Smooth muscle cell (in vitro differentiated cells): ENCODE results near the gene FDX1. TPM values are rescaled to one million over a fixed set of nuclear protein-coding genes. Genes with fewer than 3 reads are reported as not detected.

Experiments
- DNase-seq: peaks from one replicate; lab custom pipeline; 2025; ENCODE audit not compliant: unreplicated experiment; lab: John Stamatoyannopoulos, UW
- H2AFZ ChIP-seq: fragments of 200-600 bp; sonication (generic); 2 replicates; pipeline ENCODE4 v1.6.0; 2016; ENCODE audit warnings: antibody characterized with exemption, low read depth, mild to moderate bottlenecking
- H3F3A ChIP-seq: fragments of 200-600 bp; sonication (generic); 2 replicates; pipeline ENCODE4 v1.6.0; 2017; ENCODE audit warnings: antibody characterized with exemption, low read depth
- H3K27ac ChIP-seq: fragments of 200-600 bp; sonication (generic); 2 replicates; pipeline ENCODE4 v1.5.1; 2016; ENCODE audit warnings: low read depth, mild to moderate bottlenecking
- H3K27me3 ChIP-seq: fragments of 200-600 bp; sonication (generic); 2 replicates; pipeline ENCODE4 v1.6.1; 2016; ENCODE audit warnings: low read depth, mild to moderate bottlenecking
- H3K36me3 ChIP-seq: fragments of 200-600 bp; sonication (generic); 2 replicates; pipeline ENCODE4 v1.5.1; 2016; ENCODE audit warnings: low read depth
- H3K4me1 ChIP-seq: fragments of 200-600 bp; sonication (generic); 2 replicates; pipeline ENCODE4 v1.5.1; 2016; ENCODE audit warnings: low read depth
- H3K4me2 ChIP-seq: fragments of 200-600 bp; sonication (generic); 2 replicates; pipeline ENCODE4 v1.6.0; 2016; ENCODE audit warnings: mild to moderate bottlenecking
- H3K4me3 ChIP-seq: fragments of 200-600 bp; sonication (generic); 2 replicates; pipeline ENCODE4 v1.5.1; 2016; ENCODE audit warnings: mild to moderate bottlenecking
- H3K79me2 ChIP-seq: fragments of 200-600 bp; sonication (generic); 2 replicates; pipeline ENCODE4 v1.6.0; 2016; ENCODE audit warnings: low read depth, mild to moderate bottlenecking
- H3K9ac ChIP-seq: fragments of 200-600 bp; sonication (generic); 2 replicates; pipeline ENCODE4 v1.6.0; 2016; ENCODE audit warnings: low read depth
- H3K9me3 ChIP-seq: fragments of 200-600 bp; sonication (generic); replicated peaks from 2 replicates; pipeline ENCODE4 v1.5.1; 2016; ENCODE audit warnings: low read depth
- H4K20me1 ChIP-seq: fragments of 200-600 bp; sonication (generic); 2 replicates; pipeline ENCODE4 v1.6.0; 2016; ENCODE audit warnings: low read depth
- CTCF ChIP-seq: fragments of 200-600 bp; sonication (generic); IDR thresholded peaks from 2 replicates; pipeline ENCODE4 v1.5.1; 2017; ENCODE audit warnings: borderline replicate concordance, mild to moderate bottlenecking, antibody characterized with exemption; ENCODE audit not compliant: insufficient read depth, poor library complexity, severe bottlenecking
- WGBS: methylation state at CpG from one replicate; pipeline ENCODE4 v1.1.7; 2016; ENCODE audit warnings: low lambda C conversion rate; 5-methylcytosine and 5-hydroxymethylcytosine counted together
- polyA plus RNA-seq: library from polyadenylated mRNA; unstranded; fragments of >200 nt; fragmentation: Nextera tagmentation; extraction: Ambion mirVana; gene quantifications from 2 replicates; pipeline ENCODE4 v1.2.1, GENCODE V29; 2016
- total RNA-seq: library from RNA; depleted of rRNA; stranded (reverse); fragments of >200 nt; gene quantifications from 2 replicates; pipeline ENCODE4 v1.2.3, GENCODE V29; 2014

The FDX1 gene
- total and polyA plus RNA-seq, 2 experiments from 2014 or later, result 6.7 to 8.5 TPM

- Histone ChIP-seq H3K4me3 (no peak overlapping the region), H3K79me2 (no peaks in the 10 kb centered on the region), H3K4me2 (no peak overlapping the region), H4K20me1 (no peaks in the 10 kb centered on the region), H3K27ac (no peak overlapping the region), H3F3A (no peaks in the 10 kb centered on the region), H2AFZ (no peak overlapping the region), H3K9me3 (no peaks in the 10 kb centered on the region), H3K36me3 (no peaks in the 10 kb centered on the region), H3K9ac (no peak overlapping the region), H3K4me1 (no peaks in the 10 kb centered on the region), H3K27me3 (no peaks in the 10 kb centered on the region)
- WGBS, result 82% methylated on average over 9 of the region's 9 CpGs
- DNase-seq, result no peak
- TF ChIP-seq CTCF, result no peak
Observed at GRCh38 chr11:110505528-110506284, 76.0 kb downstream of the FDX1 start.

- no peak for DNase-seq
- Histone ChIP-seq H3K9ac (no peak overlapping the region), H3K27ac (no peak overlapping the region), H4K20me1 (no peaks in the 10 kb centered on the region), H3F3A (no peaks in the 10 kb centered on the region), H3K36me3 (no peaks in the 10 kb centered on the region), H3K4me2 (no peak overlapping the region), H3K4me1 (no peaks in the 10 kb centered on the region), H3K4me3 (no peak overlapping the region), H3K79me2 (no peaks in the 10 kb centered on the region), H3K9me3 (no peaks in the 10 kb centered on the region), H2AFZ (no peak overlapping the region), H3K27me3 (no peaks in the 10 kb centered on the region)
- WGBS, result 97% methylated on average over 5 of the region's 5 CpGs
- no peak for TF ChIP-seq CTCF
Observed at GRCh38 chr11:110507328-110507727, 77.6 kb downstream of the FDX1 start.

- no peak overlapping the region for H3K4me2 ChIP-seq
- H4K20me1 ChIP-seq, result no peaks in the 10 kb centered on the region
- no peaks in the 10 kb centered on the region for H3F3A ChIP-seq
- H3K9ac ChIP-seq, result no peak overlapping the region
- 68% methylated on average over 1 of the region's 1 CpG for WGBS
- no peak overlapping the region for H2AFZ ChIP-seq
- DNase-seq, result no peak
- H3K27ac ChIP-seq, result no peak overlapping the region
- H3K9me3 ChIP-seq, result no peaks in the 10 kb centered on the region
- H3K27me3 ChIP-seq, result no peaks in the 10 kb centered on the region
- no peaks in the 10 kb centered on the region for H3K4me1 ChIP-seq
- H3K4me3 ChIP-seq, result no peak overlapping the region
- H3K36me3 ChIP-seq, result no peaks in the 10 kb centered on the region
- no peak for TF ChIP-seq CTCF
- no peaks in the 10 kb centered on the region for H3K79me2 ChIP-seq
Observed at GRCh38 chr11:110508786-110509185, 79.0 kb downstream of the FDX1 start.

GRCh38 chr11:110509472-110509871, 79.7 kb downstream of the FDX1 start:
- no peak overlapping the region for H3K4me2 ChIP-seq

More at GRCh38 chr11:110509472-110509871, 79.7 kb downstream of the FDX1 start:
- Histone ChIP-seq H3F3A (no peaks in the 10 kb centered on the region), H2AFZ (no peak overlapping the region), H3K4me3 (no peak overlapping the region), H3K9me3 (no peaks in the 10 kb centered on the region), H3K27me3 (no peaks in the 10 kb centered on the region), H3K4me1 (no peaks in the 10 kb centered on the region), H4K20me1 (no peaks in the 10 kb centered on the region), H3K79me2 (no peaks in the 10 kb centered on the region), H3K9ac (no peak overlapping the region), H3K27ac (no peak overlapping the region), H3K36me3 (no peaks in the 10 kb centered on the region)
- DNase-seq, result no peak
- TF ChIP-seq CTCF, result no peak
